HG03095 (cell line): ENCODE data around the gene TUBA3C.

Experiments used
- ATAC-seq: cut with Tn5 transposase; IDR thresholded peaks from one replicate; pipeline ENCODE4 v1.9.1; 2021; ENCODE audit warnings: moderate library complexity; ENCODE audit not compliant: unreplicated experiment

TUBA3C gene

GRCh38 chr13:19169496-19169895, 12.1 kb downstream of the TUBA3C start:
- no peak for ATAC-seq

DNA sequence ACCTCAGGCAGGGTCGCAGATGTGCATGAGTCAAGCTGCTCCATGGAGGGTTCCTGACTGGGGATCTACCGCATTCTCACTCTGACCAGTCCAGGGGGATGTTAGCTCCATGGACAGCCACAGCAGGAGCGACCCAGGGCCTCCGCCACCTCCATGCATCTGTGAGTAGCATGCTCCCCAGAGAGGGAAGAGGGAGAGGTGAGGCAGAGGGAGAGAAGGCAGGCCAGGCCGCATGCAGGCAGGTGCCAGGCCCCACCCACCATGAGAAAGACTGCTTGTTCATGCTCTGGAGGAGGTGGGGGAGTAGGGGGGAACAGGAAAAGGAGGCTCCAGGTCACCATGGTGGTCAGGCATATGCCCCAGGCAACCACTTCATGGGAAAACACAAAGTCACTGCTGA, 20.3 kb downstream of the TUBA3C start:
- ATAC-seq: no peak

DNA sequence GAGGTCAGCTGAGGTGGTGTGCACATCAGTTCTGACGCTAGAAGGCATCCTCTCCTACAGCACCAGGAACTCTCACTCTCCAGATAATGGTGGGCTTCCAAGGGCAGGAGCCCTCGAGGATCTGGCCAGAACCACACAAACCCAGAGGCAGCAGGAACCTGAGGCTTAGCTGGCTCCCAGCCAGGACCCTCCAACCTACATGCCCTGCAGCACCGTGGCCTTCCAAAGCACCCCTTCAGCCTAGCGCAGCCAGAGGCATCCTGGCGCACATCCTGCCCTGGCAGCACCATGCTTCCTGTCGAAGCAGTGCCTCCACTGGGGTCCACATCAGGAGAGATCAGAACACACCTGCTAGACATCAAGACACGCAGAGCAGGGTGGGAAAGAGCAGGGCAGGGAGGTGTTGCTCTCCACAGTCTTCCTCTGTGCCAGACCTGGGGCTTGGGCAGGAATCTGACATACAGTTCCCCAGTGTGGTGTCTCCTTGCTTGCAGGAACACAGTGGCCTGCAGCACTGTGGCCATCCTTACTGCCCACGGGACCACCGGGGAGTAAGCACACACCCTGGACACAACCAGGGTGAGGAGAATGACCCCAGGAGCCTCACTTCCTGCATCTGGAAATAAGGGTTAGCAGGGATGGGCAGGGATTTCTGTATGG, 21.7 kb downstream of the TUBA3C start:
- ATAC-seq: no peak

- no peak for ATAC-seq
Observed at GRCh38 chr13:19159181-19159580, 22.4 kb downstream of the TUBA3C start.

GRCh38 chr13:19158526-19159174, 23.0 kb downstream of the TUBA3C start:
- no peak for ATAC-seq

DNA sequence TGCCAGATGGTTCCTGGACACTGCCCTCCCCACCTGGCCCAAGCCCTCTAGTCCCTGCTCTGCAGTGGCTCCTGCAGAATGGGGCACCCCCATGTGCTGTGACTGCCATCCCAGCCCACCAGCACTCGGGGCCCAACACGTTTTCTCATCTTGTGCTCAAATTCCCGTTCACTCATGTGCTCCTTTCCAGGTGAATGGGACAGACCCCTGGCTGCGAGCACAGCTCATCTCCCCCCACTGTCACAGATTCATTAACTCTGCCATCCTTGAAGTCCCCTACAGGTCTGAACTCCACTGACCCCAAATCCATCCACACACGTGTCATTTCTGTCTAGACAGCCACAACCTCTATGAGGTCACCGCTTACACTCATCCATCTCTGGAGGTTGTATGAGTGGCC, 23.6 kb downstream of the TUBA3C start:
- ATAC-seq: no peak

GRCh38 chr13:19157461-19157860, 24.2 kb downstream of the TUBA3C start:
- ATAC-seq: no peak

DNA sequence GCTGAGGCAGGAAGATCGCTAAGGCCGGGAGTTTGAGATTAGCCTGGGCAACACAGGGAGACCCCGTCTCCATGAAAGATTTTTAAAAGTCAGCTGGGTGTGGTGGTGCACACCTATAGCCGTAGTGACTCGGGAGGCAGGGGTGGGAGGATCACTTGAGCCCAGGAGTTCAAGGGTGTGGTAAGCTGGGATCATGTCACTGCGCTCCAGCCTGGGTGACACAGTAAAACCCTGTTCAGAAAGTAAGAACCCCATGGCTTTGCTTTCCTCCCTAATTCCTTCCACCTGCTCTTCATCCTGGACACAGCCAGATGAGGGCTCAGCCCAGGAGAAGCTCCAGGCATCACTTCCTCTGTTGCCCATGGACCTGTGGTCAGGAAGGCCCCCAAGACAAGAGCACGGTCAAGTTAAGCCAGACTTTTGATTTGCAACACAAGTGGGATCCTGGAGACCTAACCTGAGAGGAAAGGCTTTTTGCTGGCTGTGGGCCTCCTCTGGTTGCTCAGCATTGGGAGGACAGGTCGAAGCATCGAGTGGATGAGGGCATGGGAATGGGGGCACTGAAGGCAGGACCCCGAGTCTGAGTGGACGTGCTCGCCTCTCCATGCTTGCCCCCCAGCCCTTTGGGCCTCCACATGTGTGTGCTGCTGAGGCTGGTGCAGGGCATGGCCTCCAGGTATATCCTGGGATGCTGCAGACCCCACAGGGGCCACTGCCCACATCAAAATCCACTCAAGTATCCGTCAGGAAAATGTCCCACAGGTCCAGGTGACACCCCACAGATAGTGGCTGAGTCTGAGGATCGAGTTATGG, 25.4 kb downstream of the TUBA3C start:
- ATAC-seq: no peak

DNA sequence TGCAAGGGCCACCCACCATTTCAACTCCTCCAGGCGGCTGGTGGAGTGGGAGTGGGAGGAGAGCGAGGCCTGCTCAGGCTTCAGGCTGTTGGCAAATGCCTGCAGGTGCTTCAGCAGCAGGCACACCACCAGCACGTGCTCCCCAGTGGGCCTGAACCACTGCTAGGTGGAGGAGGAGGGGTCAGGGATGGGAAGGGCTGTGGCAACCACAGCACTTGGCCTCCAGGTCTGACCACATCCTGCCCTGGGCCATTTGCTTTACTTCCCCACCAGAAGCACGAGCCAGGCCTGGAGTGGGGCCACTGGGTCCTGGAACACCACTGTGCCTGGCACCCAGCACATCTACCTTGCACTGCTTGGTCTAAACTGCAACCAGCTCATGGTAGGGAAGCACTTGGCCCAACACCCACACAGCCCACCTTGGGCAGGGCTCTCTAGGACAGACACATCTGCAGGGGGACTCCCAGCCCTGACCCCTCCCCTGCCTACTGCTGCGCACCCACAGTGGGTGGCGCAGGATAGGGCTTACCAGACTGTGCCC, 26.2 kb downstream of the TUBA3C start:
- ATAC-seq: no peak

DNA sequence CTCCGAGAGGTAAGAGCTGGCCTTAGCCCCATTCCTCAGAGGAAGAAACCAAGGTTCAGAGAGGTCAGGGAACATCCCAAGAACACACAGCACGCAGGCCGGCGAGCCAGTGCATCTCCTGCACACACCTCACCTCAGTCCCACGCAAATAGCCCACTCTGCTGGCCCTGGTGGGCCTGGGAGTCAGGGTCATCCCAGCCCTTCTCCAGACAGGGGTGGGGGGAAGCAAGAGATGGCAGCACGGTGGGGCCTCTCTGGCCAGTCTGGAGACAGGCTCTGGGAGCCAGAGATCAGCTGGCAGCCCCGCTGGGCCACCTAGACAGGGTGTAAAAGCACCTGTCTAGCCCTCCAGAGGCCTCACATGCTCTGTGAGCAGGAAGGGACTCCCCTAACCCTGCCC, 26.8 kb downstream of the TUBA3C start:
- ATAC-seq: no peak

- no peak for ATAC-seq
Observed at GRCh38 chr13:19153782-19154450, 27.7 kb downstream of the TUBA3C start.

DNA sequence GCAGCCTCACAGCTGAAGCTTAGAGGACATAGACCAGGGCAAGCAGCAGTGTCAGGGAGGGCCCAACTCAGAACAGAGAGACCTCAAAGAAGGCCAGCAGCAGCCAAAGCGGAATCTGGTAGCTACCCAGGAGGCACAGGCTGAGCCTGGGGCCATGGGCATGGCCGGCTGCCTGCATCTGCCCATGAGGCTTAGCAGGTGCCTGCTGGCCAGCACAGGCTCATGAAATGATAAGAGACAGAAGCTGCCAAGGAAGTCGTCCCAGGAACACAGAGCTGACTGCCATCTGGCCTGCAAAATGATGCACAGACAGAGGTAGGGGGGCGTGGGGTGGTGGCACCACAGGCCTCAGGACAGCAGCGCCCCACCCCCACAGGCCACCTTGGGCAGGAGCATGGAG, 29.2 kb downstream of the TUBA3C start:
- no peak for ATAC-seq

DNA sequence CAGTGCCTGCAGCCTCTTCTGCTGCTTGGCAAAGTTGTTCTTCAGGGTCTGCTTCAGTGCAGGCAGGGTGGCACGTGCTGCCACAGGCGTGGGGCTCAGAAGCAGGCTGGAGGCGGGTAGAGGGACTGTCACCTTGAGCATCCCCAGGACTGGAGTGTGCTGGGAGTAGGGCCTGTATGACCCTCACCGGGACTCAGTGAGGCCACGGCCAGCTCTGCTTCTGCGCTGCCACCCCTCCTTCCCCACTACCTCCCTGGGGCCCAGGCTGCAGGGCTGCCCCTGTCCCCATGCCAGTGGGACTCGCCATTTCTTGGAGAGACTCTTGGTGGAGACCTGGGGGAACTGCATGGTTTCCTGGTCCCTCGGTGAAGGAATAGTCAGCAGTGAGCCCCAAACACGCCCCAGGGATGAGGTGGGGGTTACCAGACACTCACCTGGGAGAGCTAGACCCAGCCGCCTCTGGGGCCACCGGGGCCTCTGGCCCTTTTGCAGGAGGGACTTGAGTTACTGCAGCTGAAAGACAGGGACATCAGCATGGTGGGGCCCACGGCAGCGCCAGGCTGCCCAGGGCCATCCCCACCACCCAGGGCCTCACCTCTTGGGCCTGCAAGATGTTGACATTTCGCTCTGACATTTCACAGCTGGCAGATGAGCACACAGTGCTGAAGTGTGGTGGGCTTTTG, 29.9 kb downstream of the TUBA3C start:
- no peak for ATAC-seq

- ATAC-seq: no peak
Observed at GRCh38 chr13:19150712-19151228, 30.9 kb downstream of the TUBA3C start.

- ATAC-seq: no peak
Observed at GRCh38 chr13:19150226-19150625, 31.4 kb downstream of the TUBA3C start.

GRCh38 chr13:19148561-19148960, 33.1 kb downstream of the TUBA3C start:
- no peak for ATAC-seq
